Hepatic stellate cell (primary cell): ENCODE data around the gene IGIP.
A peak's percentile ranks its signal among the peaks of the same experiment; 100 is the strongest.

Source experiments
- DNase-seq: peaks from one replicate; pipeline ENCODE4 v3.0.0; 2011; ENCODE audit warnings: low spot score

IGIP gene

GRCh38 chr5:140125637-140126036 is at the start of gene IGIP:
Gene IGIP, plus strand, starts transcription at chr5:140125937. Its CDS starts 2,540 bp downstream, at chr5:140128477.
- no peak for DNase-seq

- no peak for DNase-seq
These were observed 49.6 kb upstream of the IGIP start for GRCh38 chr5:140076142-140076541.

- DNase-seq: no peak
These were observed 48.9 kb upstream of the IGIP start for GRCh38 chr5:140076788-140077187.

GRCh38 chr5:140083120-140083519 is 42.6 kb upstream of the IGIP start:
- no peak for DNase-seq

DNA sequence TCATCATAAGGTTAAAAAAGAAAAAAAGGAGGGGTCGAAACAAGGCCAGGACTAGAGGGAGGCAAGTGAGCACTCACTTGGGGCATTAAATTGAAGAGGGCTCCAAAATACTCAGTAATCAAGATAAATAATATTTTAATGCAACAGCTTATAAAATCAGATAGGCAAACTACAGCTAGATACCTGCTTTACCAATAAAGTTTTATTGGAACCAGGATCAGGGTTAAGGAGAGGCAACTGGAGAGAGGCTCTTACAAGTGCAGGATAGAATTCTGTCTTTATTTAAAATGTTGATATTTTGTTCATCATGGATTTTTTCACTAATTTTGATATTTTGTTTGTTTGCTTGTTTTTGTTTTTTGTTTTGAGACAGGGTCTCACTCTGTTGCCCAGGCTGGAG is 42.1 kb upstream of the IGIP start:
- no peak for DNase-seq

GRCh38 chr5:140084541-140084940 is 41.2 kb upstream of the IGIP start:
- DNase-seq: no peak

- DNase-seq: no peak
These were observed 35.5 kb upstream of the IGIP start for GRCh38 chr5:140090251-140090650.

- no peak for DNase-seq
These were observed 32.6 kb upstream of the IGIP start for GRCh38 chr5:140093179-140093578.

DNA sequence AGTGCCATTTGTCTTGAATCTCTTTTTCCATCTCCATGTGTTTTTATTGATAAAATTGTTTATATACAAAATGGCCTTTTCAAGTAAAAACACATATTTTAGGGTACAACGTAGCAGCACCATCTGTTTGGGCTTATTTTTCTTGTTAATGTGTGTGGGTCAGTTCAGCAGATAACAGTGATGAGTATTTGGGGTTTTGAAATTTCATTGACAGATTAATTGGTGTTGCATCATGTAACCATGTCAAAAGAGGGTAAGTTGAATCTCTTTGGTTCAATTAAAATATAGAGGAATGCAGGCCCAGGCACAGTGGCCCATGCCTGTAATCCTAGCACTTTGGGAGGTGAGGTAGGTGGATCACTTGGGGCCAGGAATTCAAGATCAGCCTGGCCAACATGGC is 31.9 kb upstream of the IGIP start:
- DNase-seq: no peak

GRCh38 chr5:140094889-140095288 is 30.8 kb upstream of the IGIP start:
- no peak for DNase-seq

- no peak for DNase-seq
These were observed 24.6 kb upstream of the IGIP start for GRCh38 chr5:140101179-140101578.

DNA sequence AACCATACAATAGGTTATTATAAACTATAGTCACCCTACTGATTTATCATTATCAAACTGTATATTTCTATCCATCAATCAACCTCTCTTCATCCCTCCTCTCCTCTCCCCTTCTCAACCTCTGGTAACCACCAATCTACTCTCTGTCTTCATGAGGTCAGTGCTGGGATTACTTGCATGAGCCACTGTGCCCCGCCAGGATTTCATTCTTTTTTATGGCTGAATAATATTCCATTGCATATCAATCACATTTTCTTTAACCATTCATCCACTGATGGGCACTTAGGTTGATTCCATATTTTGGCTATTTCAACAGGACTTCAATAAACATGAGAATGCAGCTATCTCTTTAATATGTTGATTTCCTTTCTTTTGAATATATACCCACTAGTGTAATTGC is 22.6 kb upstream of the IGIP start:
- no peak for DNase-seq

GRCh38 chr5:140104100-140104499 is 21.6 kb upstream of the IGIP start:
- DNase-seq: no peak

GRCh38 chr5:140106101-140106500 is 19.6 kb upstream of the IGIP start:
- no peak for DNase-seq

GRCh38 chr5:140106805-140107311 is 18.9 kb upstream of the IGIP start:
- DNase-seq: no peak

GRCh38 chr5:140107312-140108092 is 18.2 kb upstream of the IGIP start:
- peak; percentile 92 for DNase-seq

DNA sequence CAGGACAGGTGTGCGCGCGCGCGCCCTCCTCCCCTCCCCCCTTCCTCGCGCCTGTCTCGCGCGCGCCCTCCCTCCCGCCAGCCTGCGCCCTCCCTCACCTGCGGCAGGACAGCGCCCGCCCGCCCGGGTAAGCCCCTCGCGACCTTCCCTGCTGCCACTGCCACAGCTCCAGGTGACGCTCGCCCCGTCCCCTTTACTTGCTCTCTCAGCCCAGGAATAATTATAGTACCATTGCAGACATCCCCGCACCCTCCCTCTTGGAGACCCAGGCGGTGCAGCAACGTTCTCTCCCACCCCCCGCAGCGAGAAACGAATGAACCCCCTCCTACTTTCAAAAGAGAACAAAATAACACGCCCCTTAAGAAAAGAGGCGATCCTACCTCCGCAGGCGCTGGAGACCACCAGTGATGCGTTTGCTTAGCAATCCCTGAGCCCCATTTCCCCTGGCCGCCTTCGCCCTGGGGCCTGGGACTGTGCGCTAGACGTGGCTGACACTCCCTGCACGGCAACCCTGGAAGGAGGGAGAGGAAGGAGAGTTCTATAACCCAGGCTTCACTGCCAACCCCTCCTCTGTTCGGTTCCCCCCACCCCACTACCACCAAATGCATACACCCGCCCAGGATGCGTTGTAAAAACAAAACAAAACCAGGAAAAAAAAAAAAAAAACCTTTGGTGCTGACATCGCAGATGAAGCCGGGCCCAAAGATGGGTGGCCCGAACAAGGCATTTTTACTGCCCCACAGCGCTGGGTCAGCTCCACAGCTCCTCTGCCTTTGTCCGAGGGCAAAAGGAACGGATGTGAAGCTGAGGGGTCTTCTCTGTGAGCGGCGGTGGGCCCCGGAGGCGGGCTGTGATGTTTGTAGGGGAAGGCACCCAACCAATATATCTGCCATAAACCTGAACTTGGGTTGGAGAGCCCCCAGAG is 17.4 kb upstream of the IGIP start:
- no peak for DNase-seq

DNA sequence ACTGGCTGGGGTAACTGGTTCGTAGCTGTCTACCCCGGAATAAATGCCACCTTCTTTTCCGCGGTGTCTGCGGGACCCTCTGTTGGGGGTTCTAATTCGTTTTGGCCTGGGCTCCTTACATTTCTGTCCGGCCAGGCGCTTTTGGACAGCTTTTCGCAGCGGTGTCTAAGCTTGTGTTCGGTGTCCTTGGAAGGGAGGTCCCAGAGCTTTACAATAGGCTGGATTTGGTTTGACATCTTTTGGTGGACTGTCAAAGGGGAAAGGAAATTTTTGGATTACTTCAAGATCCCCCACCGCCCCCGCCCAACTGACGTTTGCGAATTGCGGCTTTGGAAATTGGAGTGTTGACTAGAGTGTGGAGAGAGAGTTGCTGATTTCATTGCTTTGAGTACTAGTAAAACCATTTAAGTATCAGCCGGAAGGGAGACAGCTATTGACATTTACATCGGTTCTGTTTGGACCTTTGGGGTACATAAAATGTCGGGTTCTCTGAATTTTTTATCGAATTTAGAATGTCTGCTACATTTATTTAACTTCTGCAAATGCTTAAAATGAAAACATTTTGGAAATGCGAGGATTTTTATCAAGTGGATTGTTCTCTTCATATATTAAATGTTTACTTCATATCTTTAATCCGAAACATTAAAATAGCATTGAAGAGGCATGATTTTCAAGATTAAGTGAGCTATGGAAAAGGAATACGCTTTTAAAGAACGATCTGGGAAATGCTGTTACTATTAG is 16.5 kb upstream of the IGIP start:
- peak; percentile 52 for DNase-seq

GRCh38 chr5:140109759-140110645 is 15.7 kb upstream of the IGIP start:
- DNase-seq: no peak

DNA sequence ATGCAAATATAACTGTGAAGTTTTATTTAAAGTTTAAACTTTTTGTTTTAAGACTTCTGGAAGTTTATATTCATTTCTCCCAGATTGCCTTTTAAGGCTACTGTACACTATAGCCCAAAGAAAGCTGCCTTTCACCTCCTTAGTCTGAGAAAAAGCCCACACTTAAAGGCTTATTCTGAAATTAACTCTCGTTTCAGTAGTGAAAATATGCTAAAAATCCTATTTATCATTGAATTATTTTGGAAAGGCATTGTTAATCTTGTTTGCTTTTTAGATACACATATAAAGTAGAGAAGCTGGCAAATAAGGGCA is 15.1 kb upstream of the IGIP start:
- no peak for DNase-seq
